ENCODE results near the gene PPP4R3A.

- no peak for TF ChIP-seq CTCF (IDR thresholded peaks at IDR 0.05; ENCODE audit: insufficient read depth, low read depth, low read length)
- no peak for TF ChIP-seq EZH2 (IDR thresholded peaks at IDR 0.05; ENCODE audit: insufficient read depth, low read length)
Observed at GRCh38 chr14:91415794-91416743, 94.0 kb downstream of the PPP4R3A start.
